ENCODE measurements around the gene SLC1A2.

- TF ChIP-seq CTCF (IDR thresholded peaks at IDR 0.05), result no peak
- TF ChIP-seq EZH2 (IDR thresholded peaks at IDR 0.05), result no peak
- TF ChIP-seq EZH2phosphoT487 (IDR thresholded peaks at IDR 0.05), result no peak
Measured at GRCh38 chr11:35348898-35349687, 70.3 kb downstream of the SLC1A2 start.

Data from neural progenitor cell (in vitro differentiated cells).